AG20443 (cell line): Measurements from ENCODE around the gene DDIT4.
"Not testable (repeated sequence)": the region's sequence is repeated elsewhere in the genome, so short reads cannot be mapped to it uniquely, and the experiment has no call there.

Experiments used
- DNase-seq: peaks from one replicate; pipeline ENCODE4 v3.0.0; 2012; ENCODE audit warnings: low spot score, mixed read lengths

DDIT4 gene

GRCh38 chr10:72273410-72274212 lies at the start of gene DDIT4:
TSS of gene DDIT4 (plus strand) at chr10:72273924. CDS start at chr10:72274217, 293 bp downstream.
- DNase-seq: peak; percentile 99

GRCh38 chr10:72224191-72224590 lies 49.5 kb upstream of the DDIT4 start:
- DNase-seq: not testable (repeated sequence)

- no peak for DNase-seq
Observed at GRCh38 chr10:72226418-72227027, 47.2 kb upstream of the DDIT4 start.

GRCh38 chr10:72227826-72228225 lies 45.9 kb upstream of the DDIT4 start:
- no peak for DNase-seq

GRCh38 chr10:72228318-72228751 lies 45.4 kb upstream of the DDIT4 start:
- no peak for DNase-seq

- no peak for DNase-seq
Observed at GRCh38 chr10:72229261-72230251, 44.2 kb upstream of the DDIT4 start.

GRCh38 chr10:72233621-72234020 lies 40.1 kb upstream of the DDIT4 start:
- DNase-seq: no peak

GRCh38 chr10:72234560-72235095 lies 39.1 kb upstream of the DDIT4 start:
- DNase-seq: no peak

GRCh38 chr10:72235544-72236279 lies 38.0 kb upstream of the DDIT4 start:
- no peak for DNase-seq

- no peak for DNase-seq
Observed at GRCh38 chr10:72238392-72239175, 35.1 kb upstream of the DDIT4 start.

- no peak for DNase-seq
Observed at GRCh38 chr10:72239409-72239808, 34.3 kb upstream of the DDIT4 start.

- no peak for DNase-seq
Observed at GRCh38 chr10:72240371-72240770, 33.4 kb upstream of the DDIT4 start.

- no peak for DNase-seq
Observed at GRCh38 chr10:72241691-72242252, 32.0 kb upstream of the DDIT4 start.

- DNase-seq: peak; percentile 20
Observed at GRCh38 chr10:72242675-72243074, 31.0 kb upstream of the DDIT4 start.

- DNase-seq: peak; percentile 92
Observed at GRCh38 chr10:72243822-72244437, 29.8 kb upstream of the DDIT4 start.

- no peak for DNase-seq
Observed at GRCh38 chr10:72244573-72245038, 29.1 kb upstream of the DDIT4 start.

GRCh38 chr10:72245949-72246525 lies 27.7 kb upstream of the DDIT4 start:
- DNase-seq: no peak

- DNase-seq: peak; percentile 23
Observed at GRCh38 chr10:72248468-72249151, 25.1 kb upstream of the DDIT4 start.
